ENCODE results near the gene SYT13.

- TF ChIP-seq, protein P1, sequence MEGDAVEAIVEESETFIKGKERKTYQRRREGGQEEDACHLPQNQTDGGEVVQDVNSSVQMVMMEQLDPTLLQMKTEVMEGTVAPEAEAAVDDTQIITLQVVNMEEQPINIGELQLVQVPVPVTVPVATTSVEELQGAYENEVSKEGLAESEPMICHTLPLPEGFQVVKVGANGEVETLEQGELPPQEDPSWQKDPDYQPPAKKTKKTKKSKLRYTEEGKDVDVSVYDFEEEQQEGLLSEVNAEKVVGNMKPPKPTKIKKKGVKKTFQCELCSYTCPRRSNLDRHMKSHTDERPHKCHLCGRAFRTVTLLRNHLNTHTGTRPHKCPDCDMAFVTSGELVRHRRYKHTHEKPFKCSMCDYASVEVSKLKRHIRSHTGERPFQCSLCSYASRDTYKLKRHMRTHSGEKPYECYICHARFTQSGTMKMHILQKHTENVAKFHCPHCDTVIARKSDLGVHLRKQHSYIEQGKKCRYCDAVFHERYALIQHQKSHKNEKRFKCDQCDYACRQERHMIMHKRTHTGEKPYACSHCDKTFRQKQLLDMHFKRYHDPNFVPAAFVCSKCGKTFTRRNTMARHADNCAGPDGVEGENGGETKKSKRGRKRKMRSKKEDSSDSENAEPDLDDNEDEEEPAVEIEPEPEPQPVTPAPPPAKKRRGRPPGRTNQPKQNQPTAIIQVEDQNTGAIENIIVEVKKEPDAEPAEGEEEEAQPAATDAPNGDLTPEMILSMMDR (IDR thresholded peaks at IDR 0.05; ENCODE audit: low read length), result no peak
- no peak for TF ChIP-seq EZH2 (IDR thresholded peaks at IDR 0.05; ENCODE audit: borderline replicate concordance, low read length)
Measured at GRCh38 chr11:45215098-45215865, 70.9 kb downstream of the SYT13 start.

Measured in OCI-LY1 (cell line).